GM12873 (cell line): ENCODE results near the gene ITGAL.

Experiments
- CTCF ChIP-seq: IDR thresholded peaks from 2 replicates; pipeline ENCODE4 v1.5.1; 2012; ENCODE audit warnings: low read depth, mild to moderate bottlenecking, moderate library complexity, low read length, control low read depth; ENCODE audit not compliant: insufficient read depth; ENCODE audit errors: missing control alignments

The ITGAL gene

GRCh38 chr16:30510376-30510938, 37.9 kb downstream of the ITGAL start:
- TF ChIP-seq CTCF: no peak

GRCh38 chr16:30511509-30511908, 39.0 kb downstream of the ITGAL start:
- no peak for TF ChIP-seq CTCF

GRCh38 chr16:30515275-30515674, 42.7 kb downstream of the ITGAL start:
- no peak for TF ChIP-seq CTCF

GRCh38 chr16:30518552-30518951, 46.0 kb downstream of the ITGAL start:
- TF ChIP-seq CTCF: no peak

- no peak for TF ChIP-seq CTCF
Observed at GRCh38 chr16:30519120-30520049, 46.8 kb downstream of the ITGAL start.

- TF ChIP-seq CTCF: no peak
Observed at GRCh38 chr16:30521476-30521872, 48.9 kb downstream of the ITGAL start.

GRCh38 chr16:30521873-30522641, 49.5 kb downstream of the ITGAL start:
- no peak for TF ChIP-seq CTCF
